HCT116 (cell line): ENCODE measurements around the gene NFATC2IP. TPM values are rescaled to one million over a fixed set of nuclear protein-coding genes. Genes with fewer than 3 reads are reported as not detected.

Experiments
- ATAC-seq: fragments of 200-7000 bp; cut with Tn5 transposase; 2 replicates; pipeline ENCODE4 v1.9.1; 2020; ENCODE audit warnings: mild to moderate bottlenecking, moderate library complexity
- BruUV-seq: library from RNA; stranded (reverse); fragments of 400-500 nt; replicated peaks from 2 replicates; lab custom pipeline; 2021; lab: Mats Ljungman, UMichigan
- CTCF ChIA-PET: fragments of 300-600 bp; sonication (Branson Sonifier 250); formaldehyde crosslinking; loops from one replicate; lab custom pipeline; 2021; ENCODE audit warnings: antibody characterized with exemption; lab: Charles Lee
- POLR2A ChIA-PET: fragments of 300-600, 350-600 bp; sonication (Branson Sonifier 250); formaldehyde crosslinking; loops from one replicate; lab custom pipeline; 2021; ENCODE audit warnings: antibody characterized with exemption; lab: Charles Lee
- RAD21 ChIA-PET, 2 experiments: fragments of 300-600 bp; sonication (Branson Sonifier 250); formaldehyde crosslinking; loops; one replicate each; lab custom pipeline; 2023; ENCODE audit warnings: low total read pairs in 2 of 2; ENCODE audit not compliant: uncharacterized antibody in 2 of 2, unreplicated experiment in 2 of 2, low non-redundant PET in 1 of 2; lab: Charles Lee
- DNase-seq: peaks from one replicate; pipeline ENCODE4 v3.0.0-alpha.2; 2010; ENCODE audit warnings: low read depth, low spot score
- H2AFZ ChIP-seq: fragments of 200-600 bp; shearing (Covaris generic), sonication (generic); 2 replicates; pipeline ENCODE4 v1.6.1; 2017; ENCODE audit warnings: low read depth, mixed run types, mixed read lengths, antibody characterized with exemption, low read length; ENCODE audit not compliant: poor library complexity, severe bottlenecking
- H3K27ac ChIP-seq: 2 replicates; pipeline ENCODE4 v1.5.1; 2012; ENCODE audit warnings: low read depth, low read length
- H3K27me3 ChIP-seq: fragments of 200-600 bp; sonication (generic); 2 replicates; pipeline ENCODE4 v1.6.1; 2016; ENCODE audit warnings: mixed run types, low read length, mixed read lengths; ENCODE audit not compliant: insufficient read depth
- H3K36me3 ChIP-seq, 2 experiments: fragments of 200-500 bp in 1 of 2; fragments of 200-600 bp in 1 of 2; sonication (Bioruptor generic) in 1 of 2; sonication (generic) in 1 of 2; 2 replicates each; pipeline versions ENCODE4 v1.5.1 to v1.6.1; 2014 to 2016; ENCODE audit warnings: low read length in 2 of 2, inconsistent platforms in 1 of 2, mixed read lengths in 1 of 2, mixed run types in 1 of 2; ENCODE audit not compliant: insufficient read depth in 2 of 2, control insufficient read depth in 1 of 2
- H3K4me1 ChIP-seq, 2 experiments: fragments of 200-600 bp in 1 of 2; sonication (generic) in 1 of 2; 2 replicates each; pipeline versions ENCODE4 v1.5.1 to v1.6.1; 2012 to 2017; ENCODE audit warnings: low read length in 2 of 2, inconsistent platforms in 1 of 2, mild to moderate bottlenecking in 1 of 2, mixed read lengths in 1 of 2, mixed run types in 1 of 2, moderate library complexity in 1 of 2; ENCODE audit not compliant: insufficient read depth in 2 of 2, control insufficient read depth in 1 of 2
- H3K4me2 ChIP-seq: fragments of 200-600 bp; sonication (generic); 2 replicates; pipeline ENCODE4 v1.6.1; 2017; ENCODE audit warnings: mixed run types, low read length, mixed read lengths
- H3K4me3 ChIP-seq, 2 experiments: fragments of 200-600 bp in 1 of 2; sonication (generic) in 1 of 2; replicated peaks in 1 of 2; 2 replicates each; pipeline ENCODE4 v1.5.1; 2011 to 2016; ENCODE audit warnings: low read length in 2 of 2, control low read depth in 1 of 2, low read depth in 1 of 2, mild to moderate bottlenecking in 1 of 2, mixed read lengths in 1 of 2, mixed run types in 1 of 2
- H3K79me2 ChIP-seq: fragments of 200-600 bp; sonication (generic); 2 replicates; pipeline ENCODE4 v1.6.1; 2017; ENCODE audit warnings: mild to moderate bottlenecking, mixed run types, low read length, moderate library complexity, mixed read lengths; ENCODE audit not compliant: insufficient read depth
- H3K9ac ChIP-seq: fragments of 200-600 bp; sonication (generic); 2 replicates; pipeline ENCODE4 v1.6.1; 2016; ENCODE audit warnings: low read length, mixed read lengths
- H3K9me2 ChIP-seq: fragments of 200-600 bp; sonication (generic), shearing (Covaris generic); 2 replicates; pipeline ENCODE4 v1.6.1; 2017; ENCODE audit warnings: mixed run types, mild to moderate bottlenecking, moderate library complexity; ENCODE audit not compliant: insufficient read depth
- H3K9me3 ChIP-seq, 2 experiments: fragments of 200-500 bp in 1 of 2; fragments of 200-600 bp in 1 of 2; sonication (Bioruptor generic) in 1 of 2; sonication (generic) in 1 of 2; 2 replicates each; pipeline ENCODE4 v1.6.1; 2014 to 2017; ENCODE audit warnings: low read length in 2 of 2, mixed read lengths in 2 of 2, inconsistent platforms in 1 of 2, low read depth in 1 of 2, mild to moderate bottlenecking in 1 of 2, mixed run types in 1 of 2, moderate library complexity in 1 of 2; ENCODE audit not compliant: control insufficient read depth in 1 of 2, insufficient read depth in 1 of 2
- H4K20me1 ChIP-seq: fragments of 200-600 bp; sonication (generic), shearing (Covaris generic); 2 replicates; pipeline ENCODE4 v1.6.1; 2017; ENCODE audit warnings: mixed run types, mild to moderate bottlenecking, moderate library complexity; ENCODE audit not compliant: insufficient read depth
- ATF3 ChIP-seq: IDR thresholded peaks from 2 replicates; pipeline ENCODE4 v1.6.1; 2012
- CEBPB ChIP-seq: IDR thresholded peaks from 2 replicates; pipeline ENCODE4 v1.6.1; 2012; ENCODE audit warnings: low read depth
- ELF1 ChIP-seq: IDR thresholded peaks from 2 replicates; pipeline ENCODE4 v1.6.1; 2012; ENCODE audit warnings: low read depth, borderline replicate concordance
- EZH2 ChIP-seq: fragments of 200-600 bp; sonication (generic); IDR thresholded peaks from 2 replicates; pipeline ENCODE4 v1.6.1; 2017; ENCODE audit warnings: antibody characterized with exemption, mixed run types
- JUND ChIP-seq: IDR thresholded peaks from 2 replicates; pipeline ENCODE4 v1.6.1; 2012
- POLR2A ChIP-seq: IDR thresholded peaks from 2 replicates; pipeline ENCODE4 v1.7.0; 2011; ENCODE audit warnings: borderline replicate concordance; ENCODE audit not compliant: insufficient read depth, insufficient read length; ENCODE audit errors: extremely low read depth
- SP1 ChIP-seq: IDR thresholded peaks from 2 replicates; pipeline ENCODE4 v1.6.1; 2012; ENCODE audit warnings: low read depth
- SRF ChIP-seq: IDR thresholded peaks from 2 replicates; pipeline ENCODE4 v1.6.1; 2012; ENCODE audit warnings: low read depth
- ZBTB33 ChIP-seq: IDR thresholded peaks from 2 replicates; pipeline ENCODE4 v1.6.1; 2011; ENCODE audit warnings: mild to moderate bottlenecking, low read length, moderate library complexity; ENCODE audit not compliant: insufficient replicate concordance; ENCODE audit errors: extremely low read depth
- intact Hi-C: fragments of 100-400 bp; cut with micrococcal nuclease; formaldehyde crosslinking; loops from 2 replicates; pipeline ENCODE4 v1.10.0; 2022
- total RNA-seq: library from RNA; stranded (reverse); gene quantifications from one replicate; pipeline ENCODE4 v1.2.1, GENCODE V29; 2021; ENCODE audit not compliant: unreplicated experiment

The NFATC2IP gene
- total RNA-seq, 1 experiment from 2014 or later = 41.4 TPM

DNA sequence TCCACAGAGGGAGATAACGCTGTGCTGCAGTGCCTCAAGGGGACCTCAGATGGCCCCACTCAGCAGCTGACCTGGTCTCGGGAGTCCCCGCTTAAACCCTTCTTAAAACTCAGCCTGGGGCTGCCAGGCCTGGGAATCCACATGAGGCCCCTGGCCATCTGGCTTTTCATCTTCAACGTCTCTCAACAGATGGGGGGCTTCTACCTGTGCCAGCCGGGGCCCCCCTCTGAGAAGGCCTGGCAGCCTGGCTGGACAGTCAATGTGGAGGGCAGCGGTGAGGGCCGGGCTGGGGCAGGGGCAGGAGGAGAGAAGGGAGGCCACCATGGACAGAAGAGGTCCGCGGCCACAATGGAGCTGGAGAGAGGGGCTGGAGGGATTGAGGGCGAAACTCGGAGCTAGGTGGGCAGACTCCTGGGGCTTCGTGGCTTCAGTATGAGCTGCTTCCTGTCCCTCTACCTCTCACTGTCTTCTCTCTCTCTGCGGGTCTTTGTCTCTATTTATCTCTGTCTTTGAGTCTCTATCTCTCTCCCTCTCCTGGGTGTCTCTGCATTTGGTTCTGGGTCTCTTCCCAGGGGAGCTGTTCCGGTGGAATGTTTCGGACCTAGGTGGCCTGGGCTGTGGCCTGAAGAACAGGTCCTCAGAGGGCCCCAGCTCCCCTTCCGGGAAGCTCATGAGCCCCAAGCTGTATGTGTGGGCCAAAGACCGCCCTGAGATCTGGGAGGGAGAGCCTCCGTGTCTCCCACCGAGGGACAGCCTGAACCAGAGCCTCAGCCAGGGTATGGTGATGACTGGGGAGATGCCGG lies 18.2 kb upstream of the NFATC2IP start:
- intact Hi-C loops = no loop called here
- Histone ChIP-seq H3K4me3 (no peak overlapping the region), H3K27ac (no peak overlapping the region), H3K4me1 (peaks cover 4 to 19% of the 10 kb centered on the region in 2 experiments; a peak in 3 of 4 replicates), H4K20me1 (no peaks in the 10 kb centered on the region), H3K79me2 (no peaks in the 10 kb centered on the region), H3K27me3 (no peaks in the 10 kb centered on the region), H3K36me3 (no peaks in the 10 kb centered on the region), H3K9ac (no peak overlapping the region), H3K4me2 (no peak overlapping the region), H2AFZ (no peak overlapping the region), H3K9me2 (no peaks in the 10 kb centered on the region), H3K9me3 (no peaks in the 10 kb centered on the region)
- DNase-seq (no peak), ATAC-seq (no peak)
- BruUV-seq = no TSS peak
- RAD21 ChIA-PET = no interaction called here
- no peak for TF ChIP-seq ELF1
- TF ChIP-seq EZH2 = no peak
- no peak for TF ChIP-seq ZBTB33
- TF ChIP-seq ATF3 = no peak
- no peak for TF ChIP-seq POLR2A
- TF ChIP-seq JUND = no peak
- no peak for TF ChIP-seq SP1
- no peak for TF ChIP-seq CEBPB
- TF ChIP-seq SRF = no peak
- POLR2A ChIA-PET = no interaction called here
- CTCF ChIA-PET = interaction anchor here (1.5 kb wide), 1 partner anchor 12 kb away, joined by 5 read pairs; no protein-coding TSS in a partner anchor
